GM23248 (cell line): ENCODE data around the gene CPNE7. TPM values are rescaled to one million over a fixed set of nuclear protein-coding genes. Genes with fewer than 3 reads are reported as not detected.

Source experiments
- DNase-seq: peaks from one replicate; pipeline ENCODE4 v3.0.0-alpha.2; 2015
- H2AFZ ChIP-seq: fragments of 200-600 bp; sonication (generic); 2 replicates; pipeline ENCODE4 v1.6.1; 2016; ENCODE audit warnings: antibody characterized with exemption
- H3F3A ChIP-seq: fragments of 200-600 bp; sonication (generic); 2 replicates; pipeline ENCODE4 v1.6.1; 2016; ENCODE audit warnings: mild to moderate bottlenecking, antibody characterized with exemption, mixed run types; ENCODE audit not compliant: insufficient read depth
- H3K27ac ChIP-seq: fragments of 200-600 bp; sonication (generic); 2 replicates; pipeline ENCODE4 v1.5.1; 2016; ENCODE audit warnings: mild to moderate bottlenecking
- H3K27me3 ChIP-seq: fragments of 200-600 bp; sonication (generic); replicated peaks from 2 replicates; pipeline ENCODE4 v1.6.1; 2016; ENCODE audit warnings: mild to moderate bottlenecking; ENCODE audit not compliant: insufficient read depth
- H3K36me3 ChIP-seq: fragments of 200-600 bp; sonication (generic); 2 replicates; pipeline ENCODE4 v1.6.1; 2016; ENCODE audit warnings: low read depth, mild to moderate bottlenecking
- H3K4me1 ChIP-seq: fragments of 200-600 bp; sonication (generic); 2 replicates; pipeline ENCODE4 v1.6.1; 2016; ENCODE audit warnings: mild to moderate bottlenecking; ENCODE audit not compliant: insufficient read depth
- H3K4me2 ChIP-seq: fragments of 200-600 bp; sonication (generic); one replicate; pipeline ENCODE4 v1.6.1; 2016; ENCODE audit warnings: mild to moderate bottlenecking; ENCODE audit not compliant: unreplicated experiment
- H3K4me3 ChIP-seq: fragments of 200-600 bp; sonication (generic); 2 replicates; pipeline ENCODE4 v1.5.1; 2016; ENCODE audit warnings: mild to moderate bottlenecking
- H3K79me2 ChIP-seq: fragments of 200-600 bp; sonication (generic); 2 replicates; pipeline ENCODE4 v1.6.1; 2016; ENCODE audit warnings: mild to moderate bottlenecking; ENCODE audit not compliant: insufficient read depth
- H3K9ac ChIP-seq: fragments of 200-600 bp; sonication (generic); 2 replicates; pipeline ENCODE4 v1.6.1; 2016; ENCODE audit warnings: mild to moderate bottlenecking
- H3K9me2 ChIP-seq: fragments of 200-600 bp; sonication (generic); 2 replicates; pipeline ENCODE4 v1.6.1; 2016; ENCODE audit warnings: mixed run types, mild to moderate bottlenecking, moderate library complexity; ENCODE audit not compliant: insufficient read depth
- H3K9me3 ChIP-seq: fragments of 200-600 bp; sonication (generic); one replicate; pipeline ENCODE4 v1.6.1; 2017; ENCODE audit warnings: low read depth
- H4K20me1 ChIP-seq: fragments of 200-600 bp; sonication (generic); 2 replicates; pipeline ENCODE4 v1.6.0; 2016; ENCODE audit not compliant: insufficient read depth
- EZH2 ChIP-seq: fragments of 200-600 bp; sonication (generic); IDR thresholded peaks from 2 replicates; pipeline ENCODE4 v1.6.1; 2018; ENCODE audit warnings: antibody characterized with exemption, mild to moderate bottlenecking; ENCODE audit not compliant: insufficient read depth, poor library complexity, severe bottlenecking
- EZH2phosphoT487 ChIP-seq: fragments of 200-600 bp; sonication (generic); IDR thresholded peaks from 2 replicates; pipeline ENCODE4 v1.6.1; 2018; ENCODE audit warnings: antibody characterized with exemption, moderate library complexity, mild to moderate bottlenecking, low read depth; ENCODE audit not compliant: insufficient read depth
- WGBS, 2 experiments: methylation state at CpG; one replicate each; pipeline ENCODE4 v1.1.6; 2015 to 2017; ENCODE audit warnings: low lambda C conversion rate in 2 of 2, low coverage in 1 of 2; ENCODE audit errors: missing lambda C conversion rate in 2 of 2; 5-methylcytosine and 5-hydroxymethylcytosine counted together
- in situ Hi-C: fragments of 300-500 bp; cut with MboI; formaldehyde crosslinking; loops from 2 replicates; pipeline ENCODE4 v1.15.0; 2020
- polyA plus RNA-seq: library from polyadenylated mRNA; unstranded; fragments of >200 nt; fragmentation: Nextera tagmentation; extraction: Ambion mirVana; gene quantifications from 2 replicates; pipeline ENCODE4 v1.2.1, GENCODE V29; 2016
- total RNA-seq: library from RNA; depleted of rRNA; stranded (reverse); fragments of >200 nt; shearing (Covaris generic); gene quantifications from 2 replicates; pipeline ENCODE4 v1.2.3, GENCODE V29; 2014

CPNE7 gene
- total and polyA plus RNA-seq, 2 experiments from 2014 or later, result 5.3 to 10.1 TPM

GRCh38 chr16:89599902-89600301, 24.3 kb downstream of the CPNE7 start:
- Histone ChIP-seq H3K36me3 (no peaks in the 10 kb centered on the region), H3K9me2 (no peaks in the 10 kb centered on the region), H3K27me3 (no peaks in the 10 kb centered on the region), H3K9me3 (no peaks in the 10 kb centered on the region), H3K27ac (no peak overlapping the region), H3F3A (peaks cover 4% of the 10 kb centered on the region; the same call in 1 of the 2 replicates), H3K4me3 (no peak overlapping the region), H3K4me1 (peaks cover 14% of the 10 kb centered on the region), H4K20me1 (no peaks in the 10 kb centered on the region), H3K4me2 (no peak overlapping the region), H2AFZ (no peak overlapping the region), H3K79me2 (no peaks in the 10 kb centered on the region), H3K9ac (no peak overlapping the region)
- TF ChIP-seq EZH2phosphoT487, result no peak
- no peak for TF ChIP-seq EZH2
- DNase-seq, result no peak
- WGBS, 2 experiments, result 67 to 73% methylated on average over 10 of the region's 10 CpGs
- in situ Hi-C loops, result no loop called here

- H3K9me2 ChIP-seq, result no peaks in the 10 kb centered on the region
- no peaks in the 10 kb centered on the region for H3K36me3 ChIP-seq
- H3K9me3 ChIP-seq, result no peaks in the 10 kb centered on the region
- no peaks in the 10 kb centered on the region for H3K79me2 ChIP-seq
- TF ChIP-seq EZH2phosphoT487 (no peak), EZH2 (no peak)
- peaks cover 4% of the 10 kb centered on the region; the same call in 1 of the 2 replicates for H3F3A ChIP-seq
- no peak overlapping the region for H3K4me2 ChIP-seq
- WGBS, 2 experiments, result 88 to 92% methylated on average over 12 of the region's 12 CpGs
- no peak overlapping the region for H2AFZ ChIP-seq
- H3K27ac ChIP-seq, result no peak overlapping the region
- no peak overlapping the region for H3K9ac ChIP-seq
- no peaks in the 10 kb centered on the region for H3K27me3 ChIP-seq
- no peaks in the 10 kb centered on the region for H4K20me1 ChIP-seq
- in situ Hi-C loops, result no loop called here
- DNase-seq, result no peak
- peaks cover 14% of the 10 kb centered on the region for H3K4me1 ChIP-seq
- H3K4me3 ChIP-seq, result no peak overlapping the region
Measured at GRCh38 chr16:89600427-89600826, 24.9 kb downstream of the CPNE7 start.

- Histone ChIP-seq H3K27me3 (no peaks in the 10 kb centered on the region), H3K4me2 (no peak overlapping the region), H3K9ac (no peak overlapping the region), H3K4me1 (peaks cover 14% of the 10 kb centered on the region), H3K9me2 (no peaks in the 10 kb centered on the region), H3K79me2 (no peaks in the 10 kb centered on the region), H3K36me3 (no peaks in the 10 kb centered on the region), H3K27ac (no peak overlapping the region), H2AFZ (no peak overlapping the region), H3K4me3 (no peak overlapping the region), H3K9me3 (no peaks in the 10 kb centered on the region), H3F3A (peaks cover 4% of the 10 kb centered on the region; the same call in 1 of the 2 replicates), H4K20me1 (no peaks in the 10 kb centered on the region)
- WGBS, 2 experiments, result 70 to 77% methylated on average over 8 of the region's 8 CpGs
- TF ChIP-seq EZH2phosphoT487 (no peak), EZH2 (no peak)
- in situ Hi-C loops, result no loop called here
- DNase-seq, result no peak
Measured at GRCh38 chr16:89600956-89601355, 25.4 kb downstream of the CPNE7 start.

- peaks cover 14% of the 10 kb centered on the region for H3K4me1 ChIP-seq
- H2AFZ ChIP-seq, result no peak overlapping the region
- H3K4me2 ChIP-seq, result peak overlapping the region; percentile 76
- no peaks in the 10 kb centered on the region for H3K36me3 ChIP-seq
- in situ Hi-C loops, result no loop called here
- peak; percentile 68 for DNase-seq
- TF ChIP-seq EZH2, result no peak
- no peak for TF ChIP-seq EZH2phosphoT487
- H3K79me2 ChIP-seq, result no peaks in the 10 kb centered on the region
- peak overlapping the region; percentile 65 for H3K9ac ChIP-seq
- no peaks in the 10 kb centered on the region for H3K9me2 ChIP-seq
- H3K4me3 ChIP-seq, result peak overlapping the region; percentile 40
- H3K27me3 ChIP-seq, result no peaks in the 10 kb centered on the region
- no peaks in the 10 kb centered on the region for H3K9me3 ChIP-seq
- WGBS, 2 experiments, result 32 to 33% methylated on average over 22 of the region's 22 CpGs
- H4K20me1 ChIP-seq, result no peaks in the 10 kb centered on the region
- H3K27ac ChIP-seq, result peak overlapping the region; percentile 79
- peaks cover 4% of the 10 kb centered on the region; the same call in 1 of the 2 replicates for H3F3A ChIP-seq
Measured at GRCh38 chr16:89601906-89602272, 26.3 kb downstream of the CPNE7 start.
